Endothelial cell of umbilical vein (primary cell): ENCODE data around the gene RAB3GAP1. TPM values are rescaled to one million over a fixed set of nuclear protein-coding genes. Genes with fewer than 3 reads are reported as not detected.
"Not testable (repeated sequence)": the region's sequence is repeated elsewhere in the genome, so short reads cannot be mapped to it uniquely, and the experiment has no call there.

ENCODE experiments used
- BruUV-seq: library from RNA; stranded (reverse); fragments of 400-500 nt; replicated peaks from 2 replicates; lab custom pipeline; 2021; lab: Mats Ljungman, UMichigan
- CTCF ChIA-PET: fragments of 300-600, 350-600 bp; sonication (Branson Sonifier 250); formaldehyde crosslinking; loops from one replicate; lab custom pipeline; 2021; ENCODE audit warnings: antibody characterized with exemption, inconsistent platforms; lab: Charles Lee
- POLR2A ChIA-PET: fragments of 300-600, 350-600 bp; sonication (Branson Sonifier 250); formaldehyde crosslinking; loops from one replicate; lab custom pipeline; 2021; ENCODE audit warnings: antibody characterized with exemption, inconsistent platforms; lab: Charles Lee
- DNase-seq: peaks from one replicate; pipeline ENCODE4 v3.0.0-alpha.2; 2011; ENCODE audit warnings: low read depth, low spot score
- FAIRE-seq: peaks from 2 replicates; lab custom pipeline; 2011; peaks lifted over from hg19 to GRCh38; lab: Jason Lieb, UNC
- H2AFZ ChIP-seq: 2 replicates; pipeline ENCODE4 v1.6.0; 2012; ENCODE audit warnings: low read depth, low read length, control low read depth, inconsistent platforms
- H3K27ac ChIP-seq: 2 replicates; pipeline ENCODE4 v1.5.1; 2011; ENCODE audit warnings: low read depth, mild to moderate bottlenecking, control low read depth, low read length, moderate library complexity; ENCODE audit not compliant: insufficient read depth
- H3K27me3 ChIP-seq, 2 experiments: 2 replicates each; pipeline versions ENCODE4 v1.6.0 to v1.6.1; 2011; ENCODE audit warnings: low read length in 2 of 2, mixed read lengths in 1 of 2; ENCODE audit not compliant: control insufficient read depth in 2 of 2, insufficient read depth in 2 of 2
- H3K36me3 ChIP-seq, 2 experiments: 2 replicates in 1 of 2; 3 replicates in 1 of 2; pipeline ENCODE4 v1.5.1; 2011; ENCODE audit warnings: low read length in 2 of 2, mild to moderate bottlenecking in 1 of 2, moderate library complexity in 1 of 2; ENCODE audit not compliant: control insufficient read depth in 2 of 2, insufficient read depth in 2 of 2; ENCODE audit errors: extremely low read depth in 1 of 2
- H3K4me1 ChIP-seq: 3 replicates; pipeline ENCODE4 v1.5.1; 2011; ENCODE audit warnings: mild to moderate bottlenecking, low read length; ENCODE audit not compliant: control insufficient read depth, insufficient read depth; ENCODE audit errors: extremely low read depth
- H3K4me2 ChIP-seq: 2 replicates; pipeline ENCODE4 v1.6.1; 2011; ENCODE audit warnings: low read length, control low read depth, mixed read lengths; ENCODE audit not compliant: insufficient read depth
- H3K4me3 ChIP-seq, 3 experiments: fragments of 200-600 bp in 1 of 3; sonication (generic), shearing (Covaris generic) in 1 of 3; replicated peaks in 1 of 3; 2 replicates each; pipeline ENCODE4 v1.5.1; 2011 to 2016; ENCODE audit warnings: control low read depth in 3 of 3, low read length in 3 of 3, mild to moderate bottlenecking in 2 of 3, inconsistent platforms in 1 of 3, low read depth in 1 of 3, moderate library complexity in 1 of 3; ENCODE audit not compliant: insufficient read depth in 1 of 3
- H3K79me2 ChIP-seq: 2 replicates; pipeline ENCODE4 v1.6.0; 2012; ENCODE audit warnings: low read length, inconsistent platforms; ENCODE audit not compliant: control insufficient read depth, insufficient read depth
- H3K9ac ChIP-seq: replicated peaks from 2 replicates; pipeline ENCODE3; 2011; ENCODE audit warnings: low read length, control low read depth; ENCODE audit not compliant: insufficient read depth; ENCODE audit errors: extremely low read depth
- H3K9me1 ChIP-seq: replicated peaks from 3 replicates; pipeline ENCODE4 v1.6.0; 2011; ENCODE audit warnings: mild to moderate bottlenecking, low read length; ENCODE audit not compliant: control insufficient read depth, insufficient read depth; ENCODE audit errors: extremely low read depth
- H3K9me3 ChIP-seq: replicated peaks from 2 replicates; pipeline ENCODE4 v1.5.1; 2012; ENCODE audit warnings: low read length, inconsistent platforms; ENCODE audit not compliant: control insufficient read depth, insufficient read depth
- H4K20me1 ChIP-seq: replicated peaks from 2 replicates; pipeline ENCODE3; 2011; ENCODE audit warnings: mild to moderate bottlenecking, low read length; ENCODE audit not compliant: control insufficient read depth, insufficient read depth; ENCODE audit errors: extremely low read depth
- GATA2 ChIP-seq: IDR thresholded peaks from 2 replicates; pipeline ENCODE4 v1.7.0; 2011; ENCODE audit warnings: low read depth, mild to moderate bottlenecking, moderate library complexity, mixed read lengths, low read length; ENCODE audit not compliant: insufficient read length, insufficient read depth
- JUN ChIP-seq: IDR thresholded peaks from 2 replicates; pipeline ENCODE4 v1.6.1; 2011; ENCODE audit warnings: borderline replicate concordance, low read depth; ENCODE audit not compliant: insufficient read length, insufficient read depth
- POLR2A ChIP-seq: IDR thresholded peaks from 2 replicates; pipeline ENCODE4 v1.6.1; 2012; ENCODE audit warnings: low read depth, mild to moderate bottlenecking, control low read depth, low read length
- POLR2AphosphoS5 ChIP-seq: IDR thresholded peaks from 2 replicates; pipeline ENCODE4 v1.6.1; 2012; ENCODE audit warnings: low read depth, mild to moderate bottlenecking, control low read depth, low read length, moderate library complexity; ENCODE audit not compliant: insufficient read depth
- dilution Hi-C: fragments of 300-500 bp; cut with MboI; formaldehyde crosslinking; loops from one replicate; pipeline ENCODE4 v1.15.0; 2019; ENCODE audit warnings: low sequenced_read_pairs; ENCODE audit not compliant: extremely low pct_ligation_motif_present
- intact Hi-C: fragments of 100-400 bp; cut with micrococcal nuclease; formaldehyde crosslinking; loops from one replicate; pipeline ENCODE4 v1.10.0; 2022
- polyA plus RNA-seq, 4 experiments: library from polyadenylated mRNA; depleted of rRNA in 3 of 4; stranded (reverse) in 3 of 4; unstranded in 1 of 4; fragments of >200 nt; gene quantifications; 2 replicates each; pipeline versions ENCODE4 v1.2.1 to v1.2.3, GENCODE V29; 2011 to 2012; ENCODE audit warnings: missing spikeins in 1 of 4
- total RNA-seq: library from RNA; stranded (reverse); gene quantifications from 2 replicates; pipeline ENCODE4 v1.2.3, GENCODE V29; 2021
- TF ChIP-seq, protein P1 (sequence below): IDR thresholded peaks from 2 replicates; pipeline ENCODE4 v1.6.1; 2011; ENCODE audit not compliant: insufficient read depth, insufficient read length

RAB3GAP1 gene
- total and polyA plus RNA-seq, 2 donors (not counting 3 experiments of a cell fraction or from before 2014, with no cell fraction given) = 14.9 to 39.5 TPM

DNA sequence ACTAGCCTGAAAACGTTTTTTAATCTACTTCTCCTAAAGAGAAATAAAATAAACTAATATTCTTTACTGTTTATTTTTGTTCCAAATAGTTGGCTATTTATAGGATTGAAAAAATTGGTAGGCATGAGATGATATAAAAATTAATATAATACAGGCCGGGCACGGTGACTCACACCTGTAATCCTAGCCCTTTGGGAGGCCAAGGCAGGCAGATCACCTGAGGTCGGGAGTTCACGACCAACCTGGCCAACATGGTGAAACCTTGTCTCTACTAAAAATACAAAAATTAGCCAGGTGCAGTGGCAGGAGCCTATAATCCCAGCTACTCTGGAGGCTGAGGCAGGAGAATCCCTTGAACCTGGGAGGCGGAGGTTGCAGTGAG is 69.6 kb downstream of the RAB3GAP1 start:
- H2AFZ ChIP-seq, H3K9me3 ChIP-seq, FAIRE-seq, H3K79me2 ChIP-seq, CTCF ChIA-PET, H3K4me2 ChIP-seq, H3K9ac ChIP-seq, POLR2A ChIA-PET, H3K36me3 ChIP-seq, H3K4me3 ChIP-seq, H3K27me3 ChIP-seq, H3K9me1 ChIP-seq, H4K20me1 ChIP-seq, BruUV-seq, DNase-seq, dilution Hi-C loops, H3K4me1 ChIP-seq, intact Hi-C loops, H3K27ac ChIP-seq: not testable (repeated sequence)

GRCh38 chr2:135124924-135125886 is 73.1 kb downstream of the RAB3GAP1 start:
- H3K4me3 ChIP-seq = no peak overlapping the region
- no peak for FAIRE-seq
- no peak overlapping the region for H3K9ac ChIP-seq
- H2AFZ ChIP-seq = no peak overlapping the region
- no peaks in the 10 kb centered on the region for H3K4me1 ChIP-seq
- POLR2A ChIA-PET = no interaction called here
- no TSS peak for BruUV-seq
- H3K27me3 ChIP-seq = no peaks in the 10 kb centered on the region
- peaks cover 2 to 8% of the 10 kb centered on the region in 2 experiments for H3K36me3 ChIP-seq
- no peak for DNase-seq
- H3K27ac ChIP-seq = no peak overlapping the region
- no peaks in the 10 kb centered on the region for H3K9me3 ChIP-seq
- no peaks in the 10 kb centered on the region for H3K79me2 ChIP-seq
- H4K20me1 ChIP-seq = no peaks in the 10 kb centered on the region
- H3K9me1 ChIP-seq = no peaks in the 10 kb centered on the region
- TF ChIP-seq, protein P1, sequence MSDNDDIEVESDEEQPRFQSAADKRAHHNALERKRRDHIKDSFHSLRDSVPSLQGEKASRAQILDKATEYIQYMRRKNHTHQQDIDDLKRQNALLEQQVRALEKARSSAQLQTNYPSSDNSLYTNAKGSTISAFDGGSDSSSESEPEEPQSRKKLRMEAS = no peak
- TF ChIP-seq JUN = no peak
- TF ChIP-seq POLR2AphosphoS5 = no peak
- TF ChIP-seq POLR2A = no peak
- TF ChIP-seq GATA2 = no peak
- no peak overlapping the region for H3K4me2 ChIP-seq
- dilution Hi-C loops = no loop called here
- CTCF ChIA-PET = no interaction called here
- intact Hi-C loops = no loop called here
